GM10248 (cell line): Measurements from ENCODE around the gene BICRA.

Experiments
- CTCF ChIA-PET: fragments of 300-600 bp; sonication (Branson Sonifier 250); formaldehyde crosslinking; extraction: SDS; loops from one replicate; lab custom pipeline; 2021; ENCODE audit warnings: antibody characterized with exemption; lab: Yijun Ruan, JAX
- POLR2A ChIA-PET: fragments of 350-650 bp; sonication (Branson Sonifier 250); formaldehyde crosslinking; extraction: SDS; loops from one replicate; lab custom pipeline; 2020; ENCODE audit warnings: antibody characterized with exemption; lab: Yijun Ruan, JAX
- DNase-seq: peaks from one replicate; pipeline ENCODE4 v3.0.0; 2012; ENCODE audit errors: extremely low spot score
- CTCF ChIP-seq: IDR thresholded peaks from 2 replicates; pipeline ENCODE4 v1.5.1; 2012; ENCODE audit warnings: mild to moderate bottlenecking, low read depth; ENCODE audit errors: extremely low read depth, missing control alignments, control extremely low read depth

The BICRA gene

GRCh38 chr19:47729799-47730520, 121.0 kb downstream of the BICRA start:
- ChIA-PET POLR2A (no interaction called here), CTCF (interaction anchor here (0.8 to 1.2 kb wide), 2 partner anchors 17 to 134 kb away, joined by 3 read pairs; partner anchors contain the start of gene EHD2)
- TF ChIP-seq CTCF = no peak
- no peak for DNase-seq

- DNase-seq = no peak
- ChIA-PET POLR2A (no interaction called here), CTCF (no interaction called here)
- TF ChIP-seq CTCF = no peak
Measured at GRCh38 chr19:47730521-47730889, 121.6 kb downstream of the BICRA start.

GRCh38 chr19:47730910-47731309, 122.0 kb downstream of the BICRA start:
- TF ChIP-seq CTCF = no peak
- ChIA-PET CTCF (no interaction called here), POLR2A (no interaction called here)
- DNase-seq = no peak

GRCh38 chr19:47735131-47735530, 126.2 kb downstream of the BICRA start:
- POLR2A ChIA-PET = no interaction called here
- DNase-seq = no peak
- CTCF ChIA-PET = interaction anchor here (1.4 to 2.2 kb wide), 2 partner anchors 22 to 28 kb away, joined by 3 to 8 read pairs; partner anchors contain the start of gene EHD2
- TF ChIP-seq CTCF = no peak

GRCh38 chr19:47740866-47741519, 132.1 kb downstream of the BICRA start:
- DNase-seq = no peak
- no peak for TF ChIP-seq CTCF
- ChIA-PET CTCF (interaction anchor here (1.2 to 4.4 kb wide), 6 partner anchors 25 to 313 kb away, joined by 3 to 32 read pairs (median 4); partner anchors contain the start of gene EHD2), POLR2A (no interaction called here)

GRCh38 chr19:47741544-47742140, 132.7 kb downstream of the BICRA start:
- CTCF ChIA-PET = interaction anchor here (0.9 to 2.4 kb wide), 3 partner anchors 24 to 306 kb away, joined by 3 to 11 read pairs (median 4); no protein-coding TSS in a partner anchor
- POLR2A ChIA-PET = no interaction called here
- DNase-seq = no peak
- no peak for TF ChIP-seq CTCF
